Thyroid gland (tissue), 4 donors: ENCODE data around the gene NOBOX.

Experiments used
- CTCF ChIP-seq, 6 experiments: fragments of 200-600 bp in 3 of 6; fragments of 450-650 bp in 3 of 6; sonication (generic) in 3 of 6; IDR thresholded peaks; one replicate each; pipeline ENCODE4 v1.5.1; 2016 to 2019; ENCODE audit warnings: antibody characterized with exemption in 6 of 6, mild to moderate bottlenecking in 2 of 6, inconsistent platforms in 1 of 6, moderate library complexity in 1 of 6
- POLR2A ChIP-seq, 2 donors: fragments of 450-650 bp; IDR thresholded peaks; one replicate each; pipeline ENCODE4 v1.6.1; 2017; ENCODE audit warnings: antibody characterized with exemption in 2 of 2, mild to moderate bottlenecking in 2 of 2, moderate library complexity in 1 of 2

- TF ChIP-seq CTCF (IDR thresholded peaks at IDR 0.05) (no peak), POLR2A (IDR thresholded peaks at IDR 0.05) (no peak)
These were observed 14.5 kb downstream of the NOBOX start for GRCh38 chr7:144388950-144389349.
